DMS153 (cell line): ENCODE data around the gene SUV39H2.
"Not testable (repeated sequence)": the region's sequence is repeated elsewhere in the genome, so short reads cannot be mapped to it uniquely, and the experiment has no call there.

Experiments used
- DNase-seq: peaks from one replicate; lab custom pipeline; 2025; lab: John Stamatoyannopoulos, UW

The SUV39H2 gene, protein sequence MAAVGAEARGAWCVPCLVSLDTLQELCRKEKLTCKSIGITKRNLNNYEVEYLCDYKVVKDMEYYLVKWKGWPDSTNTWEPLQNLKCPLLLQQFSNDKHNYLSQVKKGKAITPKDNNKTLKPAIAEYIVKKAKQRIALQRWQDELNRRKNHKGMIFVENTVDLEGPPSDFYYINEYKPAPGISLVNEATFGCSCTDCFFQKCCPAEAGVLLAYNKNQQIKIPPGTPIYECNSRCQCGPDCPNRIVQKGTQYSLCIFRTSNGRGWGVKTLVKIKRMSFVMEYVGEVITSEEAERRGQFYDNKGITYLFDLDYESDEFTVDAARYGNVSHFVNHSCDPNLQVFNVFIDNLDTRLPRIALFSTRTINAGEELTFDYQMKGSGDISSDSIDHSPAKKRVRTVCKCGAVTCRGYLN

DNA sequence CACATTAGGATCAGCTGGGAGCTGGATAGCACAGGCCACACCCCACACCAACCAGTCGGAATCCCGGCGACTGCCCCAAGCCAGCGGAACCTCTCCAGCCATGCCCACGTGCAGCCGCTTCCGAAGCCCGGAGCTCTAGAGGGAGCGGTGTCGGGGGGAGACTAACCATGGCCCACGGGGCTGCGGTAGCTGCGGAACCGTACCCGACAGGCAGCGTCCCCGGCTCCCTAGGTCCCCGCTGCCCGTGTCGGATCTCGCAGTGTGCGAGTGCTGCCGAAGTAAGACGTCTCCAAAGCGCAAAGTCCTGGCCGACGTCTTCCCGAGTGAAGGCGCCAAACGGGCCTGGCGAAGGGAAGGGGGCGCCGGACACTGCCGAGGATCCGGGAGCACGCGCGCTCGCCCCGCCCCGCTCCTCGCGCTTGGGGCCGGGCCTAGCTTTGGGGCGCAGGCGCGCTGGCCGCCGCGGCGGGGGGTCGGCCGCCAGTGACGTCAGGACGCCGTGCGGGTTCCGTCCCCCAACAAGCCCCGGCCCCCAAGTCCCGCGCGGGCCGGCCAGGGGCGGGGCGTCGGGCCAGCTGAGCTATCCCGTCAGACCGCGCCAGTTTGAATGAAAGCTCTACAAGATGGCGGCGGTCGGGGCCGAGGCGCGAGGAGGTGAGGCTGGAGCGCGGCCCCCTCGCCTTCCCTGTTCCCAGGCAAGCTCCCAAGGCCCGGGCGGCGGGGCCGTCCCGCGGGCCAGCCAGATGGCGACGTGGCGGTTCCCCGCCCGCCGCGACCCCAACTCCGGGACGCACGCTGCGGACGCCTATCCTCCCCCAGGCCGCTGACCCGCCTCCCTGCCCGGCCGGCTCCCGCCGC, at the start of gene SUV39H2:
SUV39H2 (plus strand) TSS at position 601 of the 858 bp plus-strand sequence; CDS start at position 624, 23 bp downstream.
- peak; percentile 66 for DNase-seq

DNA sequence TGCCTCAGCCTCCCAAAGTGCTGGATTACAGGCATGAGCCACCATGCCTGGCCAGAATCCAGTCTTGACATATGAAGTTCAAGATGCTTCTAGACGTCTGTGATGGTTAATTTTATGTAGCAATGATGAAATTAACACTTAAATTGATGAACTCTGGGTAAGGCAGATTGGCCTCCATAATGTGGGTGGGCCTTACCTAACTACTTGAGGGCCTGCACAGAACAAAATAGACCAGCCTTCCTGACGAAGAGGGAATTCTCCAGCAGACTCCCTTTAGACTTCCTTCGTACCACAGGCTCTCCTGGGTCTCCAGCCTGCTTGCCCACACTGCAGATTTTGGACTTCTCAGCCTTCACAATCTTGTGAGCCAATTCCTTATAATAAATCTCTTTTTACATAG, 45.6 kb upstream of the SUV39H2 start:
- no peak for DNase-seq

DNA sequence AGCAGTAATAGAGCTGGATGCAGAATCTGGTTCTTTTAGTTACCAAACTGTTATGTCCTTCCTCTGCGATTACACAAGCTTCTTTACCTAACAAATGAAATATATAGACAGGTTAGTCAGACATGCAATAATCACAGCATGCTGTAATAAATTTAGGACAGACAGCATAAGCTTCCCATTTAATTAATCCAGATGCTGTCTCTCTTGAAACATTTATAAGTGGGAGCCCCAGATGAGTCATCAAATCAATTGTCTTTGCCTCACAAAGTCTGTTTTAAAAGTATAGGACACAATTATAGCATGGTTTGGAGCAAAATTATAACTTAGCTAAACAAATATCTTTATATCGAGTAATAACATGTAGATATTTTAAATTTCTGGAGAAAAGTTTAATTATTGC, 42.5 kb upstream of the SUV39H2 start:
- DNase-seq: no peak

DNA sequence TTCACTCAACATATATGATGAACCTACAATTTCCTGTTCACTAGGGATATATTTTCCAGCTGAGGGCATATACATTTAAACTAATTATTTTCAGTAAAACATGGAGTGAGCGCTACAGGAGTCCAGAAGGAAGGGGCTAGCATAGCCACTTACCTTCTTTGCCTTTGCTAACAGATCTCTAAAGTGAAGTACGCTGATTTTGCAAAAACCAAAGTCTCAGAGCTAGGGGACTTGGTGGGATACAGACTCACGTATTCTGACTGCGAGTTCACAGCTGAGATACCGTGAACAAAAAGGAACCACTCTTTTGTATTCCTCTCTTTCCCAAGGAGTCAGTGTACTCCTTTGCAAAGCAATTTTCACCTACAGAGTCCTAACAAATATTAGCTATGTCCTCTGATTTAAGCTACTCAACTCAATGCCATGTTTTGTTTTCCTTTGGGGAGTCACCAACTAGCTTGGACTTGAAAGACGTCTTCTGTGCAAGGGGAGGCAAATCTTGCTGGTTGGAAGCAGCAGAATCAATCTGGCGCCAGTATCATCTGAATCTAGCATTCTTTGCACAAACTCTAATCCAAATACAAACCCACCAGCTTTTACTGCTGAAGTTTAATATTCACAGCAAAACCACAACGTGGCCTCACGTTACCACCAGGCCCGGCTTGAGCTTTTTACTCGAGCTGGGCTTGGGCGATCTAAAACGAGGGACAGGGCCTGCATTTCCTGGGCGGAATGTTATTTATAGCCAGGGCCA, 41.5 kb upstream of the SUV39H2 start:
- DNase-seq: no peak

DNA sequence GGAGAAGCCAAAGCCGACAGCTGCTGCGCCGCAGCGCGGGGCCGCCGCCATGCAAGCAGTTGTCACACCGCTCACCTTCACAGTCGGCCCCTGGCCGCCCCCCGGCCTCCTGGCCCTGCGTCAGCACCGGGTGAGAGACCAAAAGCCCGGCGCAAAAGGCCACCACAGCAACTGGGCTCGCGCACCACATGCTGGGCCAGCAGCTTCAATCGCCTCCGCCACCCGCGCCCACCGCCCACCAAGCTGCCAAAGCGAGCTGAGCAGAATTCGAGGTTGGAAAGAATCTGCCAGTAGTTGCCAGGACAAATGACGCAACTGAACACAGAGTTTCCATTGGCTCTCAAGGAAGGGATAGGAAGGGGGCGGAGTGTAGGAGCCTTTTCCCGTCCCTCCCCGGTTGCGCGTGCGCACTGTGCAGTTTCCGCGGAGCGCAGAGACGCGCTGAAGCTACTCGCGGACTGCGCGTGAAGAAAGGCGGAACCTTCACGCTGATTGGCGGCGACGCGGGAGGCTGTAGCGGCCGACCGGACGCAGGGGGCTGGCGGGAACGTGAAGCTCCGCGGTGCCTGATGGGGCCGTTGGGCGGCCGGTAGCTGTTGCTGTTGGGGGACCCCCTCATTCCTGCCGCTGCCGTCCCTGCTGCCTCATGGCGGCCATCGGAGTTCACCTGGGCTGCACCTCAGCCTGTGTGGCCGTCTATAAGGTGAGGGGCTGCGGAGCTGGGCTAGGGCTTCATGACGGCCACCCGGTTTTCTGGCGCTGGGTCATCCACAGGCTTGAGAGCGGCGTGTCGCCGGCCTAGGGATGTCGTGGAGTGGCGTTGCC, 40.7 kb upstream of the SUV39H2 start, which contains the start of the genes CDNF, HSPA14 and MSANTD7:
CDNF (minus strand) TSS at position 281 of the 825 bp plus-strand sequence; CDS start at position 190, 91 bp downstream.
HSPA14 (plus strand) TSS at position 550 of the 825 bp plus-strand sequence; CDS start at position 647, 97 bp downstream.
MSANTD7 (plus strand) TSS at position 550 of the 825 bp plus-strand sequence. CDS start 3,979 bp downstream, outside the sequence.
- peak; percentile 94 for DNase-seq

DNA sequence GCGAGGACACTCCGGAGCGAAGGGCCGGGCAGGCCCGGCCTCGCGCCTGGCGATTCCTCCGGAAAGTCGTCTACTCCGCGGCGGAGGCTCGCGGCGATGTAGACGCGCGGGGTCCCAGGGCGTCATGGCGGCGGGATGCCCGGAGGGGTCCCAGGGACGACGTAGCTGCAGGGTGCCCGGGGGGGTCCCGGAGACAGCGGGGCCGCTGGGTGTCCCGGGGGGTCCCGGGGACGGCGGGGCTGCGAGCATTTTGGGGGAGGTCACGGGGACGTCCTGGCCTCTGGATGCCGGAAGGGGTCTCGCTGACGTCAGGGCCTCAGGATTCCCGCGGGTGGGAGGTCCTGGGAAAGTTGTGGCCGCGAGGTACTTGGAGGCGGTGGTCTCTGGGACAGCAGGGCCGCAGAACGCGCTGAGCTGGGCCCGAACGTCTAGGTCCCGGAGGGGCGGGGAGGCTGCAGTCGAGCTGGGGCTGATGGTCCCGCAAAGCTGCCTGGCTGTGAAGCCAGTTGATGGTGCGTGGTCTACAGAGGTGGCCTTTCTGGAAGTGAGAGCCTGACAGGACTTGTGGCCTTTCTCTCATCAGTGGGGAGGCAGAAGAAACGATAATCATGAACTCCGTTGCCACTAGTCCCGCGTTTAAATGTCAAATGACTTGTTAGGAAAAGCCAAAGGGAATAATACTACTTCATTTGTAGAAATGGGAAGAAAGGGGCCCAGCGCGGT, 39.9 kb upstream of the SUV39H2 start:
- DNase-seq: no peak

DNA sequence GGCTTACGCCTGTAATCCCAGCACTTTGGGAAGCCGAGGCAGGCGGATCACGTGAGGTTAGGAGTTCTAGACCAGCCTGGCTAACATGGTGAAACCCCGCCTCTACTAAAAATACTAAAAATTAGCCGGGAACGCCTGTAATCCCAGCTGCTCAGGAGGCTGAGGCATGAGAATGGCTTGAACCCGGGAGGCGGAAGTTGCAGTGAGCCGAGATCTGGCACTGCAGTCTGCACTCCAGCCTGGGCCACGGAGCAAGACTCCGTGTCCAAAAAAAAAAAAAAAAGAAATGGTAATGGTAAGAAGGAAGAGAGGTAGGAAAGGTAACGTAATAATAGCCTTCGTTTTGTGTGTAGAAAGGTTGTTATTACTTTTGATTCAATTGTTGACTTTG, 39.4 kb upstream of the SUV39H2 start:
- DNase-seq: no peak

DNA sequence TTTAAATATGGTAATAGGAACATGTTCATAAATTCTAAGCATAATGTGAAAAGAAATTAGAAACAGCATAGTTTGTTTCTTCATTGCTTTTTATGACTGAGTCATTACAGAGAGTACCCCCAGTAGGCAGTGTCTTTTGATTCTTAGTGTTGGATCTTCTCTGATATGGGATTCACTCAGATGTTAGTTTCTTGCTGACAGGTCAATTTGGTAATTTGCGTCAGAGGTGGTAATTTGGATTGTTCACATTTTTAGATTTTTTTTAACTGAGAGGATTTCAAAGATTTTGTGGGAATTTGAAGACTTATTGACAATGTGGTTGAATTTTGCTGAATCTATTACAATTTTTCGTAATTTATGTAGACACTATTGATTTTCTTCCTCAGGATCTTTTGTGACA, 38.5 kb upstream of the SUV39H2 start:
- no peak for DNase-seq

DNA sequence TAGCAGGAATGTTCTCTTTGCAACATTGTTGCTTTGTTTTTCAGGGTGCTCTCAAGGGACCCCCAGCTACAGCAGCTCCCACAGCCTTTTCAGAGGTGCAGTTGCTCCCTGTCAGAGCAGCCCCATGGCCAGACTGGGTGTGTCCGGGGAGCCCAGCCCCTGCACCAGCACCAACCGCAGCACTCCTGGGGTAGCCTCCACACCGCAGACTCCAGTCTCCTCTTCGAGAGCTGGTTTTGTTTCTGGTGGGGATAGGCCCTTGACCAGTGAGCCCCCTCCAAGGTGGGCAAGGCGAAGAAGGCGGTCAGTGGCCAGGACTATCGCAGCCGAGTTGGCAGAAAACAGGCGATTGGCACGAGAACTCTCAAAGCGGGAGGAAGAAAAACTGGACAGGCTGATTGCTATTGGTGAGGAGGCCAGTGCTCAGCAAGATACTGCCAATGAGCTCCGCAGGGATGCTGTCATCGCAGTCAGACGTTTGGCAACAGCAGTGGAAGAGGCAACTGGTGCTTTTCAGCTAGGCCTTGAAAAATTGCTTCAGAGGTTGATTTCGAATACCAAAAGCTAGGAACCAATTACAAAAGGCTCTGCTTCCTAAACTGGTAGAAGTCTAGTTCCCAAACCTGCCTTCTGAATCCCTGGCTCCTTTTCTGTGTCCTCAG, 35.2 kb upstream of the SUV39H2 start:
- DNase-seq: no peak

DNA sequence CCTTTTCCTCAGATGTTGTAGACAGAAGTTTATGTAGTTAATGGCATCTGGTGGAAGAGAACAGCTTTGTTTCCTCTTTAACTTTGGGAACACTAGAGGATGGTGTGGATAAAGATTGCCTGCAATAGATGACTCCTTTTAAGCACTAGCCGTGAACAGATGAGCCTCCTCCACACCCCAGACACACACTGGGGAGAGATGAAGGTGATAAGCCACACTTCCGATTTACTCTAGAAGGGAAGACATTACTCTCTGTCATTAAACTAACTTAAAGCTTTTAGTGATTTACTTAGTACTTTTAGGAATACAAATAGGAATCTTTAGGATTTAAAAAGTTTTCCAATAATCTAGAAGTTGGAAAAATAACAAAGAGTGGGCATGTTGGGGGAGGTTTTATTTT, 33.7 kb upstream of the SUV39H2 start:
- no peak for DNase-seq

DNA sequence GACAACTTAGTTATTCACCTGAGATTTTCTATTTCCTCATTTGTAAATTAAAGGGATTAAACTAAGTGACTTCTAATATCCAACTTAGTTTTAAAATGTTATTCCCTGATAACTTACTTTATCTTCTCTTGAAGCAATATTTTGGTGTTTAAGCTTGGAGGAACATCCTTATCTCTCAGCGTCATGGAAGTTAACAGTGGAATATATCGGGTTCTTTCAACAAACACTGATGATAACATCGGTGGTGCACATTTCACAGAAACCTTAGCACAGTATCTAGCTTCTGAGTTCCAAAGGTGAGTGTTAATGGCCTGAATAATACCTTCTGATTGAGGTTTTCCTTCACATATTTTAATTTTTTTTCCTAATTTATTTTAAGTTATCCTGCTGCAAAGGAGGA, 26.4 kb upstream of the SUV39H2 start:
- no peak for DNase-seq

DNA sequence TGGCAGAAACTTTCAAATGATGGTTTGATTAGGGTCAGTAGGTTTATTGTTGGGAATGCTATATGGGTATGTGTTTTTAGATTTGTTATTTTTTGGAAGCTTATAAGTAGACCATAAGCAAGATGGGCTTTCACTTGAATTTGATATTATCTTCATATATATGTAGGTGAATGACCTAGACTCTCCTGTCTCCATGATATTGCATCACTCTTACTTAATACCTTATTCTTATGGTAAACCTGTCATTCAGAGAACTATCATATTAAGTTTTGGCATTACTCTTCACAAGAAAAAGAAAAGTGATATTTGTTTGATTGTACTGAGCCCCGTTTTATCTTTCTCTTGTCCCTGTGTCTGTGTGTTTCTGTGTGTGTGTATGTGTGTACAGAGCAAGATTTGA, 23.2 kb upstream of the SUV39H2 start:
- no peak for DNase-seq

DNA sequence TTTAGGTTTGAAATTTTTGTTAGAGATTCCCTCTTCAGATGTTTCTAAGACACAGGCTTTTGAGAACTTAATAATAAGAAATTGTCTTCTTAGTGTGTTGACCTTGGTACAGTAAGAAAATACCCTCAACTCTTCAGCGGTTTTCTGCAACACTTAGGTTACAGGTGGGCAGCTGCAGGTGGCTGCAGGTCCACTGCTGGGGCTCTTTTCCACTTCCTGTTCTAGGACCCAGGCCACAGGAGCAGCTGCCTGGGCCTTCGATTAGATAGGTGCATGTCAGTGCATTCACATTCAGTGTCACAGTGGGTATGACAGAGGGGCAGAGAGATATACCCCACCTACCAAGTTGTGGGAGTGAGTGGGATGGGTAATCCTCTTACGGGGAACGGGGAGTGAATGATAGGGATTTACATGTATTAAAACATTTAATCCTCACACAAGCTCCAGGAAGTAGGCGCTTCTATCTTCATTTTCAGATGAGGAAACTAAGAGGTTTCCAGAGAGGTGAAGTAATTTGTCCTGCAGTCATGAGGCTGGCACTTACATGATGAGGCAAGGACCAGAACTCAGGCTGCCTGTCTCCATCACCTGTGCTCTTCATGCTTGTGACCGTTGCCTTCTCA, 20.2 kb upstream of the SUV39H2 start:
- DNase-seq: no peak

DNA sequence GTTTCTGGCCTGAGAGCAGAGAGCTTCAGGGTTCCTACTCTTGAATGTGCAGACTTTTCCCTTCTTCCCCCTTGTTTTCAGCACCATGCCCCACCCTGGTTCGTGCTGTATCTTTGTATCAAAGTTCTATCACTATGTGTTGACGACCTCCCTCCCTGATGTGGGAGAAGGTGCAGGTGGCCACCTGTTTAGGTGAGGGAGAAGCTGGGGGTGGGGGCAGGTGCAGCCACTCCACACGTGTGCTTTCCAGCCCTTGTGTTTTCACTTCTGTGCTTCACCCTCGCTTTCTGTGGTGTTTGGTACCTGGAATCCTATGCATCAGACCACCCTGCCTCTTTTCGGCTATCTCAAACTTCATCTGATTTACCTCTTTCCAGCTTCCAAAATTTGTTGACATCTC, 19.6 kb upstream of the SUV39H2 start:
- no peak for DNase-seq

DNA sequence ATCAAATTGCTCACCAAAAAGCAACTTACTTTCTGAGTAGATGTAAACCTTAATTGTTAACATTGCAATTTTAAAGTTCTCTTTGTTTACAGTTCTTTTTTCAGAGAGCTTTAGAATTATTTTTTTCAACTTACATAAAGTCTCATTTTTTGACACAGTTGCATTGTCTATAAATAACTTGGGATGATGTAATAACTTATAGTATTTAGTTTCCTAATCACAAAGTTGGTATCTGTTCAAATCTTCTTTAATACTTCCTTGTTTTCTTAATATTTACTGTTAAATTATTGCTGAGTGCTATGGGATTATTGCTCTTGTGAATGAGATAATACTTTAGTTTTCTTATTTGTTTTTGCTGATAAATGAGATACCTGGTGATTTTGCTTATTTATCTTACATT, 18.9 kb upstream of the SUV39H2 start:
- DNase-seq: no peak

DNA sequence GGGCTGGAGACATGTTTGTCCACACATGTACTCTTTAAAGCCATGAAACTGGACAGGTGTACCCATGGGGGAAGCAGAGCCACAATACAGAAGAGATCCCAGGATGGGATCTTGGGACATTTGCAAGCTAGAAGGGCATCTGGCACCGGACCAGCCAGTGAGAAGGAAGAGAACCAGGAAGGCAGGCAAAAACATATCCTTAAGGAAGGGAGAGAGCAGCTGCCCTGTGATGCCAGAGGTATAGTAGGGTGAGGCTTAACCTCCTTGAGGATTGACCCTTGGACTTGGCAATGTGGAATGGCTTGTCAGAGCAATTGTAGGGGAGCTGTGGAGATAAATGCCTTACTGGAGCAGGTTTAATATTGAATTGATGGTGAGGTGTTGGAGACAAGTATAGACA, 17.9 kb upstream of the SUV39H2 start:
- no peak for DNase-seq

DNA sequence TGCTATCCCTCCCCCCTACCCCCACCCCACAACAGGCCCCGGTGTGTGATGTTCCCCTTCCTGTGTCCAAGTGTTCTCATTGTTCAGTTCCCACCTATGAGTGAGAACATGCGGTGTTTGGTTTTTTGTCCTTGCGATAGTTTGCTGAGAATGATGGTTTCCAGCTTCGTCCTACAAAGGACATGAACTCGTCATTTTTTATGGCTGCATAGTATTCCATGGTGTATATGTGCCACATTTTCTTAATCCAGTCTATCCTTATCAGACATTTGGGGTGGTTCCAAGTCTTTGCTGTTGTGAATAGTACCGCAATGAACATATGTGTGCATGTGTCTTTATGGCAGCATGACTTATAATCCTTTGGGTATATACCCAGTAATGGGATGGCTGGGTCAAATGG, 14.2 kb upstream of the SUV39H2 start:
- DNase-seq: not testable (repeated sequence)

DNA sequence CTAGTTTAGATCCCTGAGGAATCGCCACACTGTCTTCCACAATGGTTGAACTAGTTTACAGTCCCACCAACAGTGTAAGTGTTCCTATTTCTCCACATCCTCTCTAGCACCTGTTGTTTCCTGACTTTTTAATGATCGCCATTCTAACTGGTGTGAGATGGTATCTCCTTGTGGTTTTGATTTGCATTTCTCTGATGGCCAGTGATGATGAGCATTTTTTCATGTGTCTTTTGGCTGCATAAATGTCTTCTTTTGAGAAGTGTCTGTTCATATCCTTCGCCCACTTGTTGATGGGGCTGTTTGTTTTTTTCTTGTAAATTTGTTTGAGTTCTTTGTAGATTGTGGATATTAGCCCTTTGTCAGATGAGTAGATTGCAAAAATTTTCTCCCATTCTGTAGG, 13.8 kb upstream of the SUV39H2 start:
- not testable (repeated sequence) for DNase-seq

DNA sequence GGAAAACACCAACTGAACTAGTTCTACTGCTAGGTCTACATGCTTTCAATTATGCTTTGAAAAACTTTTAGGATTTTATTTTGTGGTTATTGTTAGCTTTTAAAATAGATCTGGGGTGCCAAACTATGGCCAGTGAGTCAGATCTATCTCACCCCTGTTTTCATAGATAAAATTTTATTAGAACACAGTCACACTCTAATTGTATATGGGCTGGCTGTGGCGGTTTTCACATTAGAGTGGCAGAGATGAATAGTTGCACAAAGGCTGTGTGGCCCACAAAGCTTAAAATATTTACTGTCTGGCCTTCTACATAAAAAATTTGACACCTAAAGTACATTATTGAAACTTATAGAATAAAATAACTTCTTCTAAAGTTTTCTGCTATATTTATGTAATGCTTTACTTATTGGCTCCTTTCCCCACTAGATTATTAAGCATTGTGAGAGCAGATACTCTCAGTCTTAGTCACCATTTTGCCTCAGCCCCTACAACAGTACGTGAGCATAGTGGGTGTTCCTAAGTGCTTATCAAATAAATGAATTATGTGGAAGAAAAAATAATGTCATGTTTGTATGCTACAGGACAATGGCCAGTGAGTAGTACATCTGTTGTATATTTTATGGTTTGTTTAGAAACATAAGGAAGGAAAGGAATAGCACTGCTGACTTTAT, 5.4 kb upstream of the SUV39H2 start:
- DNase-seq: no peak
